Mammary epithelial cell (primary cell): ENCODE results near the gene DEXI.

ENCODE experiments used
- EZH2 ChIP-seq: IDR thresholded peaks from 2 replicates; pipeline ENCODE4 v1.6.1; 2012; ENCODE audit warnings: low read length, inconsistent platforms, borderline replicate concordance
- TF ChIP-seq, protein P1 (sequence below), 2 donors: IDR thresholded peaks in 1 of 2; conservative IDR thresholded peaks in 1 of 2; 2 replicates each; pipeline ENCODE4 v1.5.1; 2011 to 2012; ENCODE audit warnings: inconsistent platforms in 2 of 2, low read length in 2 of 2, mild to moderate bottlenecking in 2 of 2, control low read depth in 1 of 2, low read depth in 1 of 2; ENCODE audit not compliant: insufficient read depth in 1 of 2; ENCODE audit errors: extremely low read depth in 1 of 2

DNA sequence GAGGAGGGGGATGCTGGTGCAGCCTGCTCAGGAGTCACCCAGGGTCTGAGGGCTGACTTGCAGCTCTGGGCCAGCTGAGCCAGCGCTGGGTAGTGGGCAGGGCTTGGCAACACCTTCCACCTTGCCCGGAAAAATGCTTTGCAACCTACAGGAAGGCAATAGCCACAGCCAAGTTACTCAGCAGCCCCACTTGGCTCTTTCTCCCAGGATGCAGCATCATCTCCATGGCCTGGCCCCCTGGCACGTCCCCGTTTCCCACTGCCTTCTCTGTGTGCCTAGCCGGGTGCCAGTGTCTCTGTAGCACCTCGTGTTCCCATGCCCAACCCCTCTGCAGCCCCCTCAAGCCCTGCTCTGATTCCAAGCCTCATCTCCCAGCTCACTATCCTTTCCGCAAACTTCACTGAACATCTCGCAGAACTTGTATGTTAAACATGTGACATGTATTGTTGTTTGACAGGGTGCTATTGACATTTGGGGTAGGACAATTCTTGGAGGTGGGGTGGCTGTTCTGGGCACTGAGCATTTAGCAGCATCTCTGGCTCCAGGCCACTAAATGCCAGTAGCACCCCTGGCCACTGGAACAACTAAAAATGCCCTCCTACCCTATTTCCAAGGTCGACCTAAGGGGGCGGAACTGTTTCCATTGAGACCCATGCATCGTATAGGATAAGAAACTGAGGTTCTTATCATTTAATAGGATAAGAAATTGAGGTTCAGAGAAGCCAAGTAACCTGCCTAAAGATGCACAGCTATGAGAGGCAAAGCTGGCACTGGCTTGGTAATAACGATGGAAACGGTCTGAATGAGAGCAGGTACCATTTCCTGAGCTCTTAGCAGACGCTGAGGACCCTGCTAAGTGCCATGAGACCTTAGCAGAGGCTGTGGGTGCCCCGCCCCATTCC is 12.2 kb downstream of the DEXI start:
- TF ChIP-seq EZH2, result no peak
- TF ChIP-seq, protein P1, sequence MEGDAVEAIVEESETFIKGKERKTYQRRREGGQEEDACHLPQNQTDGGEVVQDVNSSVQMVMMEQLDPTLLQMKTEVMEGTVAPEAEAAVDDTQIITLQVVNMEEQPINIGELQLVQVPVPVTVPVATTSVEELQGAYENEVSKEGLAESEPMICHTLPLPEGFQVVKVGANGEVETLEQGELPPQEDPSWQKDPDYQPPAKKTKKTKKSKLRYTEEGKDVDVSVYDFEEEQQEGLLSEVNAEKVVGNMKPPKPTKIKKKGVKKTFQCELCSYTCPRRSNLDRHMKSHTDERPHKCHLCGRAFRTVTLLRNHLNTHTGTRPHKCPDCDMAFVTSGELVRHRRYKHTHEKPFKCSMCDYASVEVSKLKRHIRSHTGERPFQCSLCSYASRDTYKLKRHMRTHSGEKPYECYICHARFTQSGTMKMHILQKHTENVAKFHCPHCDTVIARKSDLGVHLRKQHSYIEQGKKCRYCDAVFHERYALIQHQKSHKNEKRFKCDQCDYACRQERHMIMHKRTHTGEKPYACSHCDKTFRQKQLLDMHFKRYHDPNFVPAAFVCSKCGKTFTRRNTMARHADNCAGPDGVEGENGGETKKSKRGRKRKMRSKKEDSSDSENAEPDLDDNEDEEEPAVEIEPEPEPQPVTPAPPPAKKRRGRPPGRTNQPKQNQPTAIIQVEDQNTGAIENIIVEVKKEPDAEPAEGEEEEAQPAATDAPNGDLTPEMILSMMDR (conservative IDR thresholded peaks at IDR 0.05 in 1 of 2, IDR thresholded peaks at IDR 0.05 in 1 of 2; ENCODE audit: extremely low read depth in 1 of 2, insufficient read depth in 1 of 2, low read depth in 1 of 2, low read length in 2 of 2), result no peak
